Nephron (organoid): ENCODE measurements around the gene WDR7.

ENCODE experiments used
- H3K27ac Mint-ChIP-seq, 3 experiments: 2 replicates each; pipeline ENCODE4 v1.8.0; 2020; ENCODE audit warnings: mixed read lengths in 3 of 3, mild to moderate bottlenecking in 2 of 3, moderate library complexity in 1 of 3
- H3K27me3 Mint-ChIP-seq: 2 replicates; pipeline ENCODE4 v1.8.0; 2021; ENCODE audit warnings: low read depth, mild to moderate bottlenecking, moderate library complexity, mixed read lengths
- H3K36me3 Mint-ChIP-seq: 2 replicates; pipeline ENCODE4 v1.8.0; 2020; ENCODE audit warnings: low read depth, mixed read lengths
- H3K4me1 Mint-ChIP-seq: 2 replicates; pipeline ENCODE4 v1.8.0; 2020; ENCODE audit warnings: mixed read lengths
- H3K4me3 Mint-ChIP-seq, 3 experiments: 2 replicates each; pipeline ENCODE4 v1.8.0; 2020; ENCODE audit warnings: mild to moderate bottlenecking in 3 of 3, mixed read lengths in 3 of 3, moderate library complexity in 2 of 3
- H3K9me3 Mint-ChIP-seq: 2 replicates; pipeline ENCODE4 v1.8.0; 2020; ENCODE audit warnings: mixed read lengths
- CTCF ChIP-seq, 3 experiments: fragments of 200-600 bp; sonication (generic); IDR thresholded peaks; one replicate each; pipeline ENCODE4 v1.5.0; 2021; ENCODE audit warnings: antibody characterized with exemption in 3 of 3; ENCODE audit not compliant: unreplicated experiment in 3 of 3

WDR7 gene

GRCh38 chr18:56835331-56835730 lies 184.2 kb downstream of the WDR7 start:
- Mint-ChIP-seq H3K27me3 (no peaks in the 10 kb centered on the region), H3K27ac (no peak overlapping the region), H3K4me3 (no peak overlapping the region), H3K9me3 (no peaks in the 10 kb centered on the region), H3K36me3 (peaks cover 10% of the 10 kb centered on the region), H3K4me1 (no peaks in the 10 kb centered on the region)
- TF ChIP-seq CTCF (IDR thresholded peaks at IDR 0.05; ENCODE audit: unreplicated experiment in 3 of 3), result no peak

- Mint-ChIP-seq H3K9me3 (no peaks in the 10 kb centered on the region), H3K4me3 (no peak overlapping the region), H3K27ac (no peak overlapping the region), H3K4me1 (no peaks in the 10 kb centered on the region), H3K27me3 (no peaks in the 10 kb centered on the region), H3K36me3 (peaks cover 5% of the 10 kb centered on the region)
- TF ChIP-seq CTCF (IDR thresholded peaks at IDR 0.05; ENCODE audit: unreplicated experiment in 3 of 3), result no peak
Observed at GRCh38 chr18:56836173-56836572, 185.0 kb downstream of the WDR7 start.

- no peak for TF ChIP-seq CTCF (IDR thresholded peaks at IDR 0.05; ENCODE audit: unreplicated experiment in 3 of 3)
- H3K4me3 Mint-ChIP-seq, result no peak overlapping the region
- no peaks in the 10 kb centered on the region for H3K4me1 Mint-ChIP-seq
- peaks cover 2% of the 10 kb centered on the region for H3K9me3 Mint-ChIP-seq
- no peak overlapping the region for H3K27ac Mint-ChIP-seq
- no peaks in the 10 kb centered on the region for H3K27me3 Mint-ChIP-seq
- peaks cover 3% of the 10 kb centered on the region for H3K36me3 Mint-ChIP-seq
Observed at GRCh38 chr18:56841836-56842235, 190.7 kb downstream of the WDR7 start.

GRCh38 chr18:56843241-56843640 lies 192.1 kb downstream of the WDR7 start:
- H3K9me3 Mint-ChIP-seq, result peaks cover 3% of the 10 kb centered on the region
- no peaks in the 10 kb centered on the region for H3K27me3 Mint-ChIP-seq
- no peak overlapping the region for H3K4me3 Mint-ChIP-seq
- peaks cover 5% of the 10 kb centered on the region for H3K36me3 Mint-ChIP-seq
- no peak for TF ChIP-seq CTCF (IDR thresholded peaks at IDR 0.05; ENCODE audit: unreplicated experiment in 3 of 3)
- H3K4me1 Mint-ChIP-seq, result no peaks in the 10 kb centered on the region
- no peak overlapping the region for H3K27ac Mint-ChIP-seq

GRCh38 chr18:56844556-56844955 lies 193.4 kb downstream of the WDR7 start:
- peaks cover 5% of the 10 kb centered on the region for H3K9me3 Mint-ChIP-seq
- H3K4me3 Mint-ChIP-seq, result no peak overlapping the region
- H3K27ac Mint-ChIP-seq, result no peak overlapping the region
- no peak for TF ChIP-seq CTCF (IDR thresholded peaks at IDR 0.05; ENCODE audit: unreplicated experiment in 3 of 3)
- H3K4me1 Mint-ChIP-seq, result no peaks in the 10 kb centered on the region
- H3K27me3 Mint-ChIP-seq, result no peaks in the 10 kb centered on the region
- peaks cover 9% of the 10 kb centered on the region for H3K36me3 Mint-ChIP-seq

- H3K9me3 Mint-ChIP-seq, result peaks cover 4% of the 10 kb centered on the region
- H3K27me3 Mint-ChIP-seq, result no peaks in the 10 kb centered on the region
- no peak overlapping the region for H3K27ac Mint-ChIP-seq
- no peak for TF ChIP-seq CTCF (IDR thresholded peaks at IDR 0.05; ENCODE audit: unreplicated experiment in 3 of 3)
- H3K4me1 Mint-ChIP-seq, result no peaks in the 10 kb centered on the region
- peaks cover 7% of the 10 kb centered on the region for H3K36me3 Mint-ChIP-seq
- H3K4me3 Mint-ChIP-seq, result no peak overlapping the region
Observed at GRCh38 chr18:56851774-56852173, 200.6 kb downstream of the WDR7 start.
